GM06990 (cell line): ENCODE measurements around the gene GSTM1.

Experiments
- DNase-seq: peaks from one replicate; pipeline ENCODE4 v3.0.0-alpha.2; 2011; ENCODE audit not compliant: insufficient read length; ENCODE audit errors: extremely low read depth
- H3K27me3 ChIP-seq: replicated peaks from 2 replicates; pipeline ENCODE4 v1.6.0; 2011; ENCODE audit warnings: low read length; ENCODE audit not compliant: control insufficient read depth, insufficient read depth
- H3K36me3 ChIP-seq: 2 replicates; pipeline ENCODE4 v1.5.1; 2011; ENCODE audit warnings: low read length; ENCODE audit not compliant: control insufficient read depth, insufficient read depth
- H3K4me3 ChIP-seq: replicated peaks from 2 replicates; pipeline ENCODE4 v1.5.1; 2011; ENCODE audit warnings: low read depth, mild to moderate bottlenecking, control low read depth, low read length
- TF ChIP-seq, protein P1 (sequence below): IDR thresholded peaks from 2 replicates; pipeline ENCODE4 v1.5.1; 2011; ENCODE audit warnings: low read length, control low read depth, mild to moderate bottlenecking, inconsistent platforms; ENCODE audit not compliant: insufficient read depth, poor library complexity, severe bottlenecking

Gene GSTM1

DNA sequence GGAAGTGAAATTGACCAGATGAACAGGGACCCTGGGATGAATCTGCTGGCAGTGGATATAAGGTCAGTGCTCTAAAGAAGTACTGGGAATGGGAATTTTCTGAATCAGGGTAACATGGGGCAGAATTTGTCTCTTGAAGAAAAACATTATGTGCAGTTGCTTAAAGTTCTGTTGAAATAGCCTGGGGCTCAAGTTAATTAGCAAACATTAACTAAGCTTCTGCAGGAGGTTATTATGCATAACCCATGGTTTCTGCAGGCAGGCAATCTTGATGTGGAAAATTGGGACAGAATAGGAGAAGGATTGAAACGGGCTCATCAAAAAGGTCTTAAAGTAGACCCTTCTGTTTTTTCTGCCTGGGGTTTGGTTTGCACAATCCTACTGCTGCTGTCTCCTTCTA is 38.4 kb downstream of the GSTM1 start:
- no peaks in the 10 kb centered on the region for H3K36me3 ChIP-seq
- no peak for DNase-seq
- TF ChIP-seq, protein P1, sequence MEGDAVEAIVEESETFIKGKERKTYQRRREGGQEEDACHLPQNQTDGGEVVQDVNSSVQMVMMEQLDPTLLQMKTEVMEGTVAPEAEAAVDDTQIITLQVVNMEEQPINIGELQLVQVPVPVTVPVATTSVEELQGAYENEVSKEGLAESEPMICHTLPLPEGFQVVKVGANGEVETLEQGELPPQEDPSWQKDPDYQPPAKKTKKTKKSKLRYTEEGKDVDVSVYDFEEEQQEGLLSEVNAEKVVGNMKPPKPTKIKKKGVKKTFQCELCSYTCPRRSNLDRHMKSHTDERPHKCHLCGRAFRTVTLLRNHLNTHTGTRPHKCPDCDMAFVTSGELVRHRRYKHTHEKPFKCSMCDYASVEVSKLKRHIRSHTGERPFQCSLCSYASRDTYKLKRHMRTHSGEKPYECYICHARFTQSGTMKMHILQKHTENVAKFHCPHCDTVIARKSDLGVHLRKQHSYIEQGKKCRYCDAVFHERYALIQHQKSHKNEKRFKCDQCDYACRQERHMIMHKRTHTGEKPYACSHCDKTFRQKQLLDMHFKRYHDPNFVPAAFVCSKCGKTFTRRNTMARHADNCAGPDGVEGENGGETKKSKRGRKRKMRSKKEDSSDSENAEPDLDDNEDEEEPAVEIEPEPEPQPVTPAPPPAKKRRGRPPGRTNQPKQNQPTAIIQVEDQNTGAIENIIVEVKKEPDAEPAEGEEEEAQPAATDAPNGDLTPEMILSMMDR, result no peak
- no peak overlapping the region for H3K4me3 ChIP-seq
- no peaks in the 10 kb centered on the region for H3K27me3 ChIP-seq

DNA sequence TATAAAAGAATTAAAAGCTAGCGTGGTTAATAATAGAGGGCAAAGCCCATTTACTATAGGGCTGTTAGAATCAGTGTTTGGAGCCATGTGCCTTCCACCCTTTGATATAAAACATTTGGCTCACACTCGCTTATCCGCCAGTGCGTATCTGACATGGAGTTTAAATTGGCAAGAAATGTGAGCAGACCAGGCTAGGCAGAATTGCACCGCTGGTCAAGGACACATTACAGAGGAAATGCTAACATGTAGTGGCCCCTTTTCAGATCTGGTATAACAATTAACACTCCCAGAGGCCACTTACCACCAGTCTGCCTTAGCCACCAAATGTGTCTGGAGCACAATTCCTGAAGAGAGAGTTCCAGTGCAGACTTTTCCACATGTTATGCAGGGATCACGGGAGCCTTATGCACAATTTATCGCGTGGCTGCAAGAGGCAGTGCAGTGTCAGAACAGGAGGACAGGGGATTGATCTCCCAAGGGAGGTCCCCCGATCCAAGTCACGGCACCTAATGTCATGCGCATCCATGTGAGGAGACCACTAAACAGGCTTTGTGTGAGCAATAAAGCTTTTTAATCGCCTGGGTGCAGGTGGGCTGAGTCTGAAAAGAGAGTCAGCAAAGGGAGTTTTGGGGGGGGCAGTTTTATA is 39.2 kb downstream of the GSTM1 start:
- Histone ChIP-seq H3K4me3 (no peak overlapping the region), H3K27me3 (no peaks in the 10 kb centered on the region), H3K36me3 (no peaks in the 10 kb centered on the region)
- DNase-seq, result no peak
- TF ChIP-seq, protein P1, result no peak

DNA sequence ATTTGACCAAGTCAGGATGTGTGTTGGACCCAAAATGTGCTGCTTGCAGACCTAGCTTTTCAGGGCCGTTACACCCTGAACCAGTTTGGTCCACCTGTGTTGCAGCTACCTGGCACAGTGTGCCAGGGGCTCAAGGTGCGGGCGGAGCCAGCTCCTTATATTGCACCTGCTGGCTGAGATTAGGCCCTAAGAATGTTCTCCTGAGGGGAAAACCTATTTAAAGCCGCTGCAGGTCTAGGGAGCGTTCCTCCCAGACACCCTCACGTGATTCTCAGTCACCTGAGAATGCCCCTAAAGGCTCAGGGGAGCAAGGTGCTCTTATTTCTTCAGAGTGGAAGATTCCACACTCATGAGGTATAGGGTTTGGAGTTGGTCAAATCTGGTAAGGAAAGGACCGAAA is 41.3 kb downstream of the GSTM1 start:
- Histone ChIP-seq H3K36me3 (no peaks in the 10 kb centered on the region), H3K4me3 (no peak overlapping the region), H3K27me3 (no peaks in the 10 kb centered on the region)
- TF ChIP-seq, protein P1, result no peak
- DNase-seq, result no peak

DNA sequence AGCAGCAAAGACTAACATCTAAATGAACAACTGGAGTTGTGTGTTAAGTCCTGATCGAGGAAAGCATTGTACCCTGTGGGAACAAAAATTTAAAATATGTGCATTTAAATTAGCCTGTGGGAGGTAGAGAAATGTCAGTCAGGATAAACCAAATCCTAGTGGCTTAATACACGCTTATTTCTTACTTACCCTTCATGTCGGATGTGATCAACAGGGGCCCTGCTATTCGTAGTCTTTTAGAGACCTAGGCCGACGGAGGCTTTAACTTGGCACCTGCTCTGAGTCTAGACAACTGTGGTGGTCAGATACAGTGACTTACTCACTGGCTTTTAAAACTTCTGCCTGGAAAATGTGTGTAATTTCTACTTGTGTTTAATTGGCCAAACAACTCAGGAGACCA is 43.0 kb downstream of the GSTM1 start:
- no peak overlapping the region for H3K4me3 ChIP-seq
- TF ChIP-seq, protein P1, result no peak
- H3K36me3 ChIP-seq, result no peaks in the 10 kb centered on the region
- DNase-seq, result no peak
- H3K27me3 ChIP-seq, result no peaks in the 10 kb centered on the region

DNA sequence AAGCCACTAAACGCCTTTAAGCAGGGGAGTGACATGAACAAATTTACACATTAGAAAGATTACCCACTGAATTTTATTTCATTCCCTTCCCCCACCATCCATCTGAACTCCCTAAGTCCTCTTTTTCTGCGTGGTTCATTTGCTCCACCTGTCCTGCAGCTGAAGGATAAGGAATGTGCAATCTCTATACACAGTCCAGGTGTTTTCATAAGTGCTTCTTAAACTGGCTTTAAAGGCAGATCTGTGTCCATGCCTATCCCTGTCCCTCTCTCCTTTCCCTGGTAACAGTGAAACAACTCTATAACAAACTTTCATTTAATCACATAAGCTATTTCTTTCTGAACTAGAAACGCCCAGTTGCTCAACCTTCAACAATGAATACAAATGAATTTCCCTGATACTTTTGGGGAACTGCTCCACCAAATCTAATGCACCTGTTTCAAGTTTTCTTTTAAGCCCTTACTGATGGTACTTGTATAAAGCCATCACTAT is 44.8 kb downstream of the GSTM1 start:
- DNase-seq, result no peak
- no peak overlapping the region for H3K4me3 ChIP-seq
- no peaks in the 10 kb centered on the region; the same call in 1 of the 2 replicates for H3K27me3 ChIP-seq
- H3K36me3 ChIP-seq, result no peaks in the 10 kb centered on the region
- TF ChIP-seq, protein P1, result no peak
